Neural progenitor cell (in vitro differentiated cells): ENCODE measurements around the gene ABRACL.

Source experiments
- EZH2phosphoT487 ChIP-seq: fragments of 200-600 bp; sonication (generic); IDR thresholded peaks from 2 replicates; pipeline ENCODE4 v1.6.1; 2017; ENCODE audit warnings: antibody characterized with exemption
- TF ChIP-seq, protein P1 (sequence below): fragments of 200-600 bp; sonication (generic); IDR thresholded peaks from 2 replicates; pipeline ENCODE4 v1.5.1; 2017; ENCODE audit warnings: antibody characterized with exemption, mild to moderate bottlenecking

DNA sequence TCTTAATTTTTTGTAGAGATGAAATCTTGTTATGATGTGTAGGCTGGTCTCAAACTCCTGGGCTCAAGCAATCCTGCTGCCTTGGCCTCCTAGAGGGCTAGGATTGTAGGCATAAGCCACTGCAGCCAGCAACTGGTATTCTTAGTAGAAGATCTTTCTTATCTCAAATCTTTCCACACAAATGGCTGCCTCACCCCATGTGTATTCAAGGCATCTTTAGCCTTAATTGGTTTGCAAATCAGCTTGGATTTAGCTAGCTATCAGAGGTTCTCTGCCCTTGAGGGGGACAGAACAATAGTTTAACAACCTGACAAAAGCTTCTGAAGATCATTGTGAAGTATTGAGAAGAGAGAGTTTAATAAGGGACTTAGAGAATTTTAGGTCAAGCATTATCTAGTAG is 17.9 kb upstream of the ABRACL start:
- TF ChIP-seq, protein P1, sequence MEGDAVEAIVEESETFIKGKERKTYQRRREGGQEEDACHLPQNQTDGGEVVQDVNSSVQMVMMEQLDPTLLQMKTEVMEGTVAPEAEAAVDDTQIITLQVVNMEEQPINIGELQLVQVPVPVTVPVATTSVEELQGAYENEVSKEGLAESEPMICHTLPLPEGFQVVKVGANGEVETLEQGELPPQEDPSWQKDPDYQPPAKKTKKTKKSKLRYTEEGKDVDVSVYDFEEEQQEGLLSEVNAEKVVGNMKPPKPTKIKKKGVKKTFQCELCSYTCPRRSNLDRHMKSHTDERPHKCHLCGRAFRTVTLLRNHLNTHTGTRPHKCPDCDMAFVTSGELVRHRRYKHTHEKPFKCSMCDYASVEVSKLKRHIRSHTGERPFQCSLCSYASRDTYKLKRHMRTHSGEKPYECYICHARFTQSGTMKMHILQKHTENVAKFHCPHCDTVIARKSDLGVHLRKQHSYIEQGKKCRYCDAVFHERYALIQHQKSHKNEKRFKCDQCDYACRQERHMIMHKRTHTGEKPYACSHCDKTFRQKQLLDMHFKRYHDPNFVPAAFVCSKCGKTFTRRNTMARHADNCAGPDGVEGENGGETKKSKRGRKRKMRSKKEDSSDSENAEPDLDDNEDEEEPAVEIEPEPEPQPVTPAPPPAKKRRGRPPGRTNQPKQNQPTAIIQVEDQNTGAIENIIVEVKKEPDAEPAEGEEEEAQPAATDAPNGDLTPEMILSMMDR: no peak
- TF ChIP-seq EZH2phosphoT487: no peak
